ENCODE measurements around the gene SIL1. TPM values are rescaled to one million over a fixed set of nuclear protein-coding genes. Genes with fewer than 3 reads are reported as not detected.

SIL1 gene
- total and polyA plus RNA-seq, 2 of the 8 experiments (the other 6 are each of a cell fraction or from before 2014, with no cell fraction given): 8.3 to 12.8 TPM

DNA sequence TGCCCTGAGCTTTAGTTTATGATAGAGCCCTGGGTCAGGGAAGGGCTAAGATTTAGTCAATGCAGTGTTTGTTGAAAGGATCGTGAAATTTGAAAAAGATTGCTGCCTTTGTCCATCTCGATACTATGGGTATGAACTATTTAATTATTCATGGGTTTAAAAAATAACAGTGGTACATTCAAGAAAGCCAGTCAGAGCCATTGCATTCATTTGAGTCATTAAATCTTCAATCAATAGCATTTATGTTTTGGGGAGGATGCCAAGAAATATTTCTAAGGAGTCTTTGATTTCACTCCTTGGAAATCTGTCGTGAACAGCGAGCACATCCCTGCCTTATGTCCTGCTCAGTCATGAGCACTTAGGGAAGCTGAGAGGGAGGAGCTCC, 268.6 kb downstream of the SIL1 start:
- no peak overlapping the region for H3K27ac ChIP-seq (ENCODE audit: low read depth, low read length)
- H2BK12ac ChIP-seq (ENCODE audit: low read depth, low read length): no peak overlapping the region
- no peaks in the 10 kb centered on the region for H3K27me3 ChIP-seq (replicated peaks in 1 of 4; ENCODE audit: control insufficient read depth in 3 of 4, extremely low read depth in 1 of 4, insufficient read depth in 3 of 4, low read length in 3 of 4)
- H2AFZ ChIP-seq (ENCODE audit: low read length): no peak overlapping the region
- DNase-seq (ENCODE audit: low read depth in 1 of 2, low spot score in 2 of 2) (no peak), FAIRE-seq (no peak)
- no peak overlapping the region for H4K91ac ChIP-seq (replicated peaks; ENCODE audit: insufficient read length, low read length)
- H3K79me1 ChIP-seq (ENCODE audit: low read depth, low read length): peaks cover 7% of the 10 kb centered on the region; the same call in 1 of the 2 replicates
- no peaks in the 10 kb centered on the region for H3K9me3 ChIP-seq (ENCODE audit: insufficient read depth in 2 of 2, low read depth in 1 of 2, low read length in 1 of 2)
- no peak overlapping the region for H3K4ac ChIP-seq (replicated peaks; ENCODE audit: insufficient read length, low read depth, low read length)
- no peak overlapping the region for H2BK15ac ChIP-seq (ENCODE audit: low read length)
- no peak overlapping the region for H2BK5ac ChIP-seq (ENCODE audit: low read depth, low read length)
- H2AK5ac ChIP-seq (ENCODE audit: low read depth, low read length): no peak overlapping the region
- POLR2A ChIA-PET (ENCODE audit: partially characterized antibody): no interaction called here
- H3K4me3 ChIP-seq (ENCODE audit: extremely low read depth in 1 of 4, insufficient read depth in 2 of 4, low read depth in 3 of 4, low read length in 4 of 4): no peak overlapping the region
- no peak overlapping the region for H4K8ac ChIP-seq (ENCODE audit: extremely low read depth, insufficient read depth, low read length)
- no peak overlapping the region for H3K56ac ChIP-seq (replicated peaks; ENCODE audit: insufficient read length, low read depth, low read length)
- H3K79me2 ChIP-seq (ENCODE audit: control insufficient read depth in 1 of 2, insufficient read depth in 2 of 2, low read length in 2 of 2): no peaks in the 10 kb centered on the region
- CTCF ChIA-PET (ENCODE audit: partially characterized antibody): interaction anchor here (0.9 to 2.5 kb wide), 4 partner anchors 22 to 56 kb away, joined by 3 to 5 read pairs (median 4); no protein-coding TSS in a partner anchor
- no peak overlapping the region for H3K14ac ChIP-seq (ENCODE audit: insufficient read length)
- H3K18ac ChIP-seq (ENCODE audit: extremely low read depth, low read length): no peak overlapping the region
- no peak overlapping the region for H3K9ac ChIP-seq (replicated peaks in 1 of 4; ENCODE audit: extremely low read depth in 1 of 4, low read depth in 3 of 4, low read length in 3 of 4)
- H2BK20ac ChIP-seq (ENCODE audit: low read length): no peak overlapping the region
- no peak overlapping the region for H4K5ac ChIP-seq (ENCODE audit: insufficient read length, low read depth, low read length)
- peaks cover 0 to 3% (median 0%) of the 10 kb centered on the region in 4 experiments; a peak in 1 of 7 replicates for H3K4me1 ChIP-seq (replicated peaks in 1 of 4; ENCODE audit: control insufficient read depth in 3 of 4, insufficient read depth in 4 of 4, low read length in 3 of 4)
- H3K23me2 ChIP-seq (ENCODE audit: low read depth, low read length): no peaks in the 10 kb centered on the region
- peaks cover 0 to 2% of the 10 kb centered on the region in 2 experiments for H4K20me1 ChIP-seq (replicated peaks in 1 of 2; ENCODE audit: control insufficient read depth in 1 of 2, insufficient read depth in 2 of 2, low read length in 2 of 2)
- no peak overlapping the region for H3K23ac ChIP-seq (ENCODE audit: insufficient read length)
- peaks cover 34 to 93% (median 62%) of the 10 kb centered on the region in 4 experiments for H3K36me3 ChIP-seq (ENCODE audit: control insufficient read depth in 2 of 4, insufficient read depth in 4 of 4, low read length in 3 of 4)
- H3K4me2 ChIP-seq (ENCODE audit: insufficient read depth in 1 of 2, low read depth in 2 of 2, low read length in 2 of 2): no peak overlapping the region
- 97% methylated on average over 4 of the region's 4 CpGs; no CpG with 5 or more reads in 1 of the 2 experiments for WGBS, 2 experiments (ENCODE audit: extremely low coverage in 1 of 2, insufficient coverage in 1 of 2, insufficient read length in 1 of 2, insufficient replicate concordance in 2 of 2, low coverage in 1 of 2, low lambda C conversion rate in 2 of 2, missing lambda C conversion rate in 1 of 2)
- no peak overlapping the region for H2BK120ac ChIP-seq (replicated peaks; ENCODE audit: low read depth, low read length)
- TF ChIP-seq, protein P1, sequence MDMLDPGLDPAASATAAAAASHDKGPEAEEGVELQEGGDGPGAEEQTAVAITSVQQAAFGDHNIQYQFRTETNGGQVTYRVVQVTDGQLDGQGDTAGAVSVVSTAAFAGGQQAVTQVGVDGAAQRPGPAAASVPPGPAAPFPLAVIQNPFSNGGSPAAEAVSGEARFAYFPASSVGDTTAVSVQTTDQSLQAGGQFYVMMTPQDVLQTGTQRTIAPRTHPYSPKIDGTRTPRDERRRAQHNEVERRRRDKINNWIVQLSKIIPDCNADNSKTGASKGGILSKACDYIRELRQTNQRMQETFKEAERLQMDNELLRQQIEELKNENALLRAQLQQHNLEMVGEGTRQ (IDR thresholded peaks at IDR 0.05; ENCODE audit: low read length): no peak
- TF ChIP-seq NANOG (IDR thresholded peaks at IDR 0.05; ENCODE audit: insufficient read depth, low read depth, low read length, poor library complexity, severe bottlenecking) (no peak), CTBP2 (IDR thresholded peaks at IDR 0.05; ENCODE audit: borderline replicate concordance, insufficient read depth, insufficient read length, low read length) (no peak), CBX5 (IDR thresholded peaks at IDR 0.05; ENCODE audit: low read depth, low read length) (no peak), NRF1 (IDR thresholded peaks at IDR 0.05; ENCODE audit: low read depth, low read length) (no peak)
